Activated T-cell treated with anti-CD3 and anti-CD28 coated beads, Interleukin-2, amount 50 U/mL, for 72 hours (primary cell): ENCODE measurements around the gene OR2G3. TPM values are rescaled to one million over a fixed set of nuclear protein-coding genes. Genes with fewer than 3 reads are reported as not detected.

ENCODE experiments used
- ATAC-seq, 2 donors: fragments of 150-1000 bp; cut with Tn5 transposase; replicated peaks in 1 of 2; 2 replicates each; pipeline ENCODE4 v1.10.0; 2021; ENCODE audit warnings: moderate library complexity in 2 of 2, mild to moderate bottlenecking in 1 of 2
- DNase-seq, 2 donors: peaks; one replicate each; pipeline ENCODE4 v3.0.0; 2021 to 2022; ENCODE audit warnings: mixed read lengths in 1 of 2
- H3K27ac Mint-ChIP-seq: one replicate; pipeline ENCODE4 v1.8.0; 2022; ENCODE audit warnings: mild to moderate bottlenecking, moderate library complexity, mixed read lengths
- H3K27me3 Mint-ChIP-seq: one replicate; pipeline ENCODE4 v1.8.0; 2022; ENCODE audit warnings: low read depth, mixed read lengths
- H3K36me3 Mint-ChIP-seq, 2 donors: one replicate each; pipeline ENCODE4 v1.8.0; 2022; ENCODE audit warnings: mixed read lengths in 2 of 2, mild to moderate bottlenecking in 1 of 2; ENCODE audit not compliant: insufficient read depth in 2 of 2
- H3K4me1 Mint-ChIP-seq: one replicate; pipeline ENCODE4 v1.8.0; 2022; ENCODE audit warnings: low read depth, mixed read lengths
- H3K4me3 Mint-ChIP-seq, 2 donors: one replicate each; pipeline ENCODE4 v1.8.0; 2022; ENCODE audit warnings: mild to moderate bottlenecking in 2 of 2, mixed read lengths in 2 of 2, moderate library complexity in 2 of 2
- H3K9me3 Mint-ChIP-seq, 2 donors: one replicate each; pipeline ENCODE4 v1.8.0; 2022; ENCODE audit warnings: mixed read lengths in 2 of 2
- total RNA-seq, 2 donors: library from RNA; stranded (reverse); gene quantifications; one replicate each; pipeline ENCODE4 v1.2.3, GENCODE V29; 2022

The OR2G3 gene
- total RNA-seq, 2 donors from 2014 or later: not detected

DNA sequence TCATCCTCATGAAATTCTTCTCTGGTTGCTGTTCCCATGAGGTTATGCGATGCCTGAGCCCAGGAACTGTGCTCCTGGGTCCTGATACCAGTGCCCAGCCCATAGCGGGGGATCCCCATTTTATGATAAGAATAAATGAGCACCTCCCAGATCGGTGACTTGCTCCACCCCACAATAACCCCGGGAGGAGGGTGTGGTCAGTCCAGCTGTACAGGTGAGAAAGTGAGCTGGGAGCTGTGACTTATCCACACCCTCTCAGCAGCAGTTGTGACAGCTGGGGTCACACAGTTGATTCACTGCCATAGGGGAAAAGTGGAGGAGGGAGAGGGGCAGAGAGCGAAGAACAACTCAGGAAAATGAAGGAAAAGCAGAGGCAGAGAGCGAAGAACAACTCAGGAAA lies 33.4 kb downstream of the OR2G3 start:
- DNase-seq: no peak
- Mint-ChIP-seq H3K27ac (no peak overlapping the region), H3K36me3 (no peaks in the 10 kb centered on the region), H3K4me1 (peaks cover 7% of the 10 kb centered on the region), H3K4me3 (peak overlapping the region; percentile 0 to 67), H3K9me3 (peaks cover 3 to 7% of the 10 kb centered on the region in 2 donors), H3K27me3 (peaks cover 34% of the 10 kb centered on the region)
- no peak for ATAC-seq

DNA sequence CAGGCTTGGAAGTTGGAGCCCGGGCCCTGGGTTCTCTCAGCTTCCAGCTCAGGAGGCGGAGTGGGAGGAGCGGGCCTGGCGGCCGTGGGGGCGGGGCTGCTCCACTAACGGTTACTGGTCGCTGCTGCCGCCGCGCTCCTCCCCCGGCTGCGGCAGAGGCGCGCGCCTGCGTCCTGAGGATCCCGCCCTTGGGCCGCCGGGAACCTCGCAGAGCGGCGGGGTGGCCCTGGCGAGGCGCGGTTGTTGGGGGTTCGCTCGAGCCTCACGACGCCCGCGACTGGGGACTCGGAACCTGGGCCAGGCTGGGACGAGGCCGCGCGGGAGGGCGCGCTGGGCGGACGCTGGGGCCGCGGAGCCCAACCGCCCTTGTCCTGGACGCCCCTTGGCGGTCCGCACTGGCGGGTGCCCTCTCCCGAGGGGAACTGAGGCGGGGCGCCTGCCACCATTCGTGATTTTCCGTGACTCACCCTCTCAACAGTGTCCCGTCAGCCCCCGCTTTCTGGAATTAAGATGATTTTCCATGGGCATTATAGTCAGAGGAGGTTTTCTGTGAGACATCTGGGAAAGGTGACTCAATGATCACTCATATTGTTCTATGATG lies 34.1 kb downstream of the OR2G3 start:
- Mint-ChIP-seq H3K4me1 (peaks cover 7% of the 10 kb centered on the region), H3K36me3 (no peaks in the 10 kb centered on the region)
- peak; percentile 93 to 94 for ATAC-seq

GRCh38 chr1:247642742-247643141 lies 37.4 kb downstream of the OR2G3 start:
- Mint-ChIP-seq H3K27ac (no peak overlapping the region), H3K9me3 (peaks cover 2% of the 10 kb centered on the region in 2 donors), H3K4me3 (no peak overlapping the region), H3K27me3 (peaks cover 27% of the 10 kb centered on the region), H3K36me3 (no peaks in the 10 kb centered on the region), H3K4me1 (peaks cover 7% of the 10 kb centered on the region)
- ATAC-seq: no peak
- DNase-seq: no peak

More for the DNA sequence above, 34.1 kb downstream of the OR2G3 start:
- Mint-ChIP-seq H3K4me3 (peak overlapping the region; percentile 25 to 31), H3K27me3 (peaks cover 34% of the 10 kb centered on the region), H3K9me3 (peaks cover 2 to 4% of the 10 kb centered on the region in 2 donors), H3K27ac (no peak overlapping the region)
- DNase-seq: peak; percentile 57 to 71

GRCh38 chr1:247646867-247647266 lies 41.5 kb downstream of the OR2G3 start:
- H3K27me3 Mint-ChIP-seq: no peaks in the 10 kb centered on the region
- H3K9me3 Mint-ChIP-seq: peaks cover 0 to 2% of the 10 kb centered on the region in 2 donors
- H3K27ac Mint-ChIP-seq: no peak overlapping the region
- DNase-seq (no peak), ATAC-seq (no peak)
- no peaks in the 10 kb centered on the region for H3K36me3 Mint-ChIP-seq
- no peaks in the 10 kb centered on the region for H3K4me1 Mint-ChIP-seq
- H3K4me3 Mint-ChIP-seq: no peak overlapping the region

DNA sequence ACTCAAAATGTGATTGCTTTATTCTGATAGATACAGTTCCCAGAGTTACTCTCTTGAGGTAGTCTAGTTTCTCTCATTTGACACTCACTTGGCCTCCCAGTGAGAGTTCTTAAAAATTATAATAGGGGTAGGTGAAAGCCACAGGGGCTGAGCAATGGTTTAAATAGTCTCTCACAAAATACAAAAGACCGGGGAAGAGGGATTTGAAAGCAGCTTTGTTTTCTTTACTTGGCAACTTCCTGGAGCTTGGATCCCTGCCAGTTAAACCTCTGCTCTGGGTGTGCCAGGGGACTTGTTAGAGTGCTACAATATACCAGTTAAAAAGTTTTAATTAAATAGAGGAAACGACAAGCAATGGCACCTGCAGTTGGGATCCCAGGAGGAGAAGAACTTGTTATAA lies 42.5 kb downstream of the OR2G3 start:
- ATAC-seq (no peak), DNase-seq (no peak)
- Mint-ChIP-seq H3K27me3 (no peaks in the 10 kb centered on the region), H3K4me1 (no peaks in the 10 kb centered on the region), H3K36me3 (no peaks in the 10 kb centered on the region), H3K9me3 (peaks cover 0 to 2% of the 10 kb centered on the region in 2 donors), H3K27ac (no peak overlapping the region), H3K4me3 (no peak overlapping the region)

GRCh38 chr1:247653040-247653439 lies 47.7 kb downstream of the OR2G3 start:
- H3K27ac Mint-ChIP-seq: no peak overlapping the region
- H3K4me3 Mint-ChIP-seq: no peak overlapping the region
- DNase-seq (no peak), ATAC-seq (no peak)
- no peaks in the 10 kb centered on the region for H3K27me3 Mint-ChIP-seq
- H3K36me3 Mint-ChIP-seq: no peaks in the 10 kb centered on the region
- H3K9me3 Mint-ChIP-seq: no peaks in the 10 kb centered on the region
- H3K4me1 Mint-ChIP-seq: no peaks in the 10 kb centered on the region

Other genes starting within 250 kb of the OR2G3 start
- gene NLRP3, start 189.4 kb upstream of the OR2G3 start, total RNA-seq: under 1 TPM; 0.38 to 0.63 TPM
- under 1 TPM in 1 of 2 donors, not detected in 1; 0.07 TPM for gene OR2B11, start 147.5 kb upstream of the OR2G3 start, total RNA-seq
- gene OR2C3, start 69.1 kb upstream of the OR2G3 start, total RNA-seq: not detected
- gene GCSAML, start 56.5 kb upstream of the OR2G3 start, total RNA-seq: under 1 TPM; 0.14 to 0.16 TPM
- not detected for gene OR2G2, start 17.2 kb upstream of the OR2G3 start, total RNA-seq
- not detected for gene OR13G1, start 74.2 kb downstream of the OR2G3 start, total RNA-seq
- not detected for gene OR6F1, start 111.1 kb downstream of the OR2G3 start, total RNA-seq
- gene OR14K1, start 133.0 kb downstream of the OR2G3 start, total RNA-seq: not detected
- not detected for gene OR14A2, start 142.6 kb downstream of the OR2G3 start, total RNA-seq
- gene OR1C1, start 155.0 kb downstream of the OR2G3 start, total RNA-seq: not detected
- not detected for gene OR14A16, start 218.5 kb downstream of the OR2G3 start, total RNA-seq
- gene OR11L1, start 236.3 kb downstream of the OR2G3 start, total RNA-seq: not detected